Suprapubic skin (tissue), 4 donors: ENCODE data around the gene NBR1. TPM values are rescaled to one million over a fixed set of nuclear protein-coding genes. Genes with fewer than 3 reads are reported as not detected.
A peak's percentile ranks its signal among the peaks of the same experiment; 100 is the strongest.
"Not testable (repeated sequence)": the region's sequence is repeated elsewhere in the genome, so short reads cannot be mapped to it uniquely, and the experiment has no call there.

Source experiments
- DNase-seq, 2 donors: peaks; one replicate each; pipeline ENCODE4 v3.0.0-alpha.2; 2019; ENCODE audit warnings: low spot score in 2 of 2
- H3K27ac ChIP-seq: fragments of 200-600 bp; sonication (generic); one replicate; pipeline ENCODE4 v1.5.1; 2019
- H3K27me3 ChIP-seq: fragments of 200-600 bp; sonication (generic); one replicate; pipeline ENCODE4 v1.5.1; 2019
- H3K36me3 ChIP-seq: fragments of 200-600 bp; sonication (generic); one replicate; pipeline ENCODE4 v1.5.1; 2019
- H3K4me1 ChIP-seq: fragments of 200-600 bp; sonication (generic); one replicate; pipeline ENCODE4 v1.5.1; 2019
- H3K4me3 ChIP-seq: fragments of 200-600 bp; sonication (generic); one replicate; pipeline ENCODE4 v1.5.1; 2019; ENCODE audit warnings: mild to moderate bottlenecking
- H3K9me3 ChIP-seq: fragments of 200-600 bp; sonication (generic); one replicate; pipeline ENCODE4 v1.5.1; 2019
- WGBS: methylation state at CpG from one replicate; pipeline ENCODE4 v1.1.5; 2018; 5-methylcytosine and 5-hydroxymethylcytosine counted together
- total RNA-seq, 4 donors: library from RNA; depleted of rRNA; stranded (reverse); fragments of >200 nt; gene quantifications; one replicate each; pipeline ENCODE4 v1.1.0, GENCODE V29; 2016

NBR1 gene
- total RNA-seq, 4 donors from 2014 or later: 75.4 to 102 (median 89.6) TPM

DNA sequence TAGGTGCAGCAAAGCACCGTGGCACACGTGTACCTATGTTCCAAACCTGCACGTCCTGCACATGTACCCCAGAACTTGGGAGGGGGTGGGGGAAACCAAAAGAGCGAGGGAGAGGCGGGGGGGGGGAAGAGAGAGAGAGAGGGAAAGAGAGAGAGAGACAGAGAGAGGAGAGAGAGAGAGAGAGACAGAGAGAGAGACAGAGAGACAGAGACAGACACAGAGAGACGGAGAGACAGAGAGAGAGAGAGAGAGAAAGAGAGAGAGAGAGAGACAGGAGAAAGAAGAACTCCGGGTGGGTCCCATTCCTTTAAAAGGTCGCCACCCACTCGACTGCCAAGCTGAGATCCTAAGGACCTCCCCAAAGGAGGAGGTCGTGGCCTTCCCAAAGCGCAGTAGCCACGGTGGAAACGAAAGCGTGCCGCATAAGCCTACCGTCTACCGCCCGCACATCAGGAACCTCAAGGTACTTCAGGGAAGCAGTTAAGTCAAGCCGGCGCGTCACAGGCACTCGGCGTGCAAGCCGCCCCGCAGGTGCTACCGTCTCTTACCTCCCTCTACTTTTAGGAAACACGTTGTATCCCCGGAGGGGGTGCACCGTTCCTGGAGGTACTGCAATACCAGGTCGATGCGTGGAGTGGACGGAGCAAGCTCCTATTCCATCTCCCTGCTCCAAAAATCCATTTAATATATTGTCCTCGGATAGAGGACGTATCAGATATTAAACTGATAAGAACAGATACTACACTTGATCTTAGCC, 69.8 kb downstream of the NBR1 start:
- not testable (repeated sequence) for H3K4me1 ChIP-seq, H3K9me3 ChIP-seq, H3K4me3 ChIP-seq, DNase-seq, H3K27ac ChIP-seq, H3K36me3 ChIP-seq, H3K27me3 ChIP-seq
- WGBS: no CpG with 5 or more reads among the region's 34 CpGs

DNA sequence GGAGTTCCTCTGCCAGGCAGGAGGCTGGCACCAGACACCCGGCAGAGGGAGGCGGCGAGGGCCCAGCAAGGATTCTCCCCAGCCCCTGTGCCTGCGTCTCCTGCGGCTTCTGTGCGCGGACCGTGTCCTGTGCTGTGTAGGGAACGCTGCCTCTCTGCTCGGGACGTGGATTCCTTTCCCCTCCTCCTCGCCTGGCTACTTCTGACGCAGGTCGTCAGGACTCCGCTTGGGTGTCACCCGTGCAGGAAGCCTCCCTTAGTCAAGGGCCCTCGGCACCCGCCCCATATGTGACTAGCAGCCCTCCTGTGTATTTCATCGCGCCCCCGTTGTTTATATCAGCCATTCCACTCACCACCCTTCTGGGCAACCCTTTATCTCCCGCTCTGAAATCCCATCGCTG, 75.4 kb downstream of the NBR1 start:
- Histone ChIP-seq H3K4me3 (peak overlapping the region; percentile 38), H3K27ac (peak overlapping the region; percentile 76)
- not testable (repeated sequence) for H3K9me3 ChIP-seq

More for the DNA sequence above, 75.4 kb downstream of the NBR1 start:
- not testable (repeated sequence) for H3K27me3 ChIP-seq, H3K36me3 ChIP-seq, DNase-seq, H3K4me1 ChIP-seq
- 19% methylated on average over 18 of the region's 23 CpGs for WGBS

Other genes starting within 250 kb of the NBR1 start
- gene AARSD1, start 206.8 kb upstream of the NBR1 start, total RNA-seq: 10 to 100 TPM; 13.6 to 25.1 (median 16.9) TPM
- gene PTGES3L, start 191.1 kb upstream of the NBR1 start, total RNA-seq: under 1 TPM in 2 of 4 donors, not detected in 2; 0.44 to 0.48 TPM
- gene RUNDC1, start 190.6 kb upstream of the NBR1 start, total RNA-seq: 10 to 100 TPM; 13.9 to 18.9 (median 16.2) TPM
- gene RPL27, start 172.8 kb upstream of the NBR1 start, total RNA-seq: 1,000 to 10,000 TPM in 3 of 4 donors, 100 to 1,000 TPM in 1; 968 to 1,986 (median 1,251) TPM
- gene IFI35, start 164.4 kb upstream of the NBR1 start, total RNA-seq: 10 to 100 TPM in 3 of 4 donors, 1 to 10 TPM in 1; 9.0 to 18.0 (median 13.7) TPM
- 100 to 1,000 TPM; 125 to 234 (median 188) TPM for gene VAT1, start 148.8 kb upstream of the NBR1 start, total RNA-seq
- gene RND2, start 146.0 kb upstream of the NBR1 start, total RNA-seq: 1 to 10 TPM in 3 of 4 donors, under 1 TPM in 1; 0.79 to 2.1 (median 1.8) TPM
- 1 to 10 TPM; 4.9 to 8.0 (median 5.3) TPM for gene BRCA1, start 45.9 kb upstream of the NBR1 start, total RNA-seq
- 1 to 10 TPM; 1.2 to 3.5 (median 1.9) TPM for gene TMEM106A, start 40.7 kb downstream of the NBR1 start, total RNA-seq
- gene CCDC200, start 57.4 kb downstream of the NBR1 start, total RNA-seq: not detected
- not detected for gene RNU2-1, start 62.8 kb downstream of the NBR1 start, total RNA-seq
- gene ARL4D, start 227.8 kb downstream of the NBR1 start, total RNA-seq: 10 to 100 TPM; 26.7 to 50.9 (median 32.2) TPM